Cardiac fibroblast (primary cell): ENCODE results near the gene ZFYVE28.

Experiments used
- DNase-seq, 2 donors: peaks; one replicate each; pipeline versions ENCODE4 v3.0.0 to v3.0.0-alpha.2; 2010; ENCODE audit warnings: low read depth in 2 of 2
- H3K4me3 ChIP-seq, 2 donors: replicated peaks in 1 of 2; 1 replicate in 1 of 2; 2 replicates in 1 of 2; pipeline ENCODE4 v1.5.1; 2011; ENCODE audit warnings: low read depth in 2 of 2, low read length in 2 of 2, mild to moderate bottlenecking in 2 of 2, moderate library complexity in 1 of 2
- TF ChIP-seq, protein P1 (sequence below): IDR thresholded peaks from one replicate; pipeline ENCODE4 v1.5.1; 2011; ENCODE audit warnings: low read depth, mild to moderate bottlenecking, low read length, inconsistent platforms

Gene ZFYVE28

DNA sequence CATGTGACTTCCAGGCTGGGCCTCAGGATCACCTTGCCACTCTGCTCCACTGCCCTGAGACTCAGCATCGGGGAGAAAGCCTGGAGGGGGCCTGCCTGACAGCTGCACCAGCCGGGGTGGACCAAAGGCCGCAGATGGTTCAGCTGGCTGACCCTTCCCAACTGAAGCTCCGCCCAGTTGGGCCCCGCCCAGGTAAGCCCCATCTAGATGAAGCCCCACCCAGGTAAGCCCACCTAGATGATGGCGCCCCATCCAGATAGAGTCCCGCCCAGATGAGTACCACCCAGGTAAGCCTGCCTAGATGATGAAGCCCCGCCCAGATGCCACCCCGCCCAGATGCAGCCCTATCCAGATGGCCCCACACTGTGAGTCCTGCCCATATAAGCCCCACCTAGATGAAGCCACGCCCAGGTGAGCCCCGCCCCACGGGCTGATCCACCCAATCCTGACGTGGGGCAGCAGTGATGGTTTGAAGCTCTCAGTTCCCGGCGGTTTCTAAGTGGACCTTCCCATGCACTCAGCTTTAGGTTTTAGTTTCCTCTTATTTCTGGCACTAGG, 10.0 kb downstream of the ZFYVE28 start:
- no peak for DNase-seq
- TF ChIP-seq, protein P1, sequence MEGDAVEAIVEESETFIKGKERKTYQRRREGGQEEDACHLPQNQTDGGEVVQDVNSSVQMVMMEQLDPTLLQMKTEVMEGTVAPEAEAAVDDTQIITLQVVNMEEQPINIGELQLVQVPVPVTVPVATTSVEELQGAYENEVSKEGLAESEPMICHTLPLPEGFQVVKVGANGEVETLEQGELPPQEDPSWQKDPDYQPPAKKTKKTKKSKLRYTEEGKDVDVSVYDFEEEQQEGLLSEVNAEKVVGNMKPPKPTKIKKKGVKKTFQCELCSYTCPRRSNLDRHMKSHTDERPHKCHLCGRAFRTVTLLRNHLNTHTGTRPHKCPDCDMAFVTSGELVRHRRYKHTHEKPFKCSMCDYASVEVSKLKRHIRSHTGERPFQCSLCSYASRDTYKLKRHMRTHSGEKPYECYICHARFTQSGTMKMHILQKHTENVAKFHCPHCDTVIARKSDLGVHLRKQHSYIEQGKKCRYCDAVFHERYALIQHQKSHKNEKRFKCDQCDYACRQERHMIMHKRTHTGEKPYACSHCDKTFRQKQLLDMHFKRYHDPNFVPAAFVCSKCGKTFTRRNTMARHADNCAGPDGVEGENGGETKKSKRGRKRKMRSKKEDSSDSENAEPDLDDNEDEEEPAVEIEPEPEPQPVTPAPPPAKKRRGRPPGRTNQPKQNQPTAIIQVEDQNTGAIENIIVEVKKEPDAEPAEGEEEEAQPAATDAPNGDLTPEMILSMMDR = no peak
- no peak overlapping the region for H3K4me3 ChIP-seq

DNA sequence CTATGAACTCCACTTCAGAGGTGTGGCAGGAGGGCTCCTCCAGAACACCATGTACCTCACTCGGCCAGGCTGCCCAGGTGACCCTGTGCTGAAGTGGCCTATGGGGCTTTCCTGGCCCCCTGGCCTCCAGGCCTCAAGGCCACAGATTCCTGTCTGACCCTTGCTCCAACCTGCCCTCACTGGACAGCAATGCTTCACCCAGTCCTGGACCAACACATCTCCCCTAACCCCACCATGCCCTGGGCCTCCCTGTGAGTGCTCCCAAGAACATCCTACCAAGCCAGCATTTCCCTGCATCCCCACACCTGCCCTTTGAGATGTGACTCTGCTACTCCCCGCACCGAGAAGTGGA, 10.5 kb downstream of the ZFYVE28 start:
- DNase-seq = no peak
- H3K4me3 ChIP-seq = no peak overlapping the region
- TF ChIP-seq, protein P1 = no peak

DNA sequence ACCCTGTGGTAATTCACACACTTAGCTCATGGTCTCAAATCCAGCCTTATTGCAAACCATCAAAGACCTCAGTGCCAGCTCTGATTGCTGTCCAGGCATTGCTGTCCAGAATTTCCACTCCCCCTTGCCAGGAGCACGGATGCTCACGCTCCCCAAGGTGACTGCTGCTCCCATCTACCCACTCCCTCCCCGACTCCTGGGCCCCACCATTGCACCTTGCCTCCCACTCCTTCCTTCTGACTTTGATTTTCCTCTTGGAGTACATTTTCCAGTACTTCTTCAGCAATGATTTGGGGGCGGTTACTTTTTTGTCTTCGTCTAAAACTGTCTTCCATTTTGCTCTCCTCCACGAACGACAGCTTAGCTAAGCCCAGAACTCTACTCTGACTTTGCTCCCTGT, 11.5 kb downstream of the ZFYVE28 start:
- TF ChIP-seq, protein P1 = no peak
- H3K4me3 ChIP-seq = no peak overlapping the region
- no peak for DNase-seq

DNA sequence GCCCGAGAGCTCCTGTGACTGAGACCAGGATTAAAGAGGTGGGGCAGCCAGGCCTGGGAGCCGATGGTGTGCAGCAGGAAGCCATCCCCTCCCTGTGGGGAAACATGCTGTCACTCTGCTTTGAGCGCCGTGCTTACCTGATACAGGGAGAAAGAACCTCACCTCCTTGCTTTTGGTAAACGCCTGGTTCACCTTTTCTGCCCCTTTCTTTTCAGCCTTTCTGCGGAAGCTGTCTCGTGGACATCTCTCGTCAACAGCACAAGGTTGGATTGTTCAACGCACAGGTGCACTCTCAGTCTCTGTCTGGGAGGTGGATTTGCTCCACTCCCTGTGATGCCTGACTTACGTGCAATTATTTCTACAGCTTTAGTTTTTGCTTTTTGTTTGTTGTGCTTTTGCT, 12.0 kb downstream of the ZFYVE28 start:
- DNase-seq = no peak
- TF ChIP-seq, protein P1 = no peak
- H3K4me3 ChIP-seq = no peak overlapping the region

DNA sequence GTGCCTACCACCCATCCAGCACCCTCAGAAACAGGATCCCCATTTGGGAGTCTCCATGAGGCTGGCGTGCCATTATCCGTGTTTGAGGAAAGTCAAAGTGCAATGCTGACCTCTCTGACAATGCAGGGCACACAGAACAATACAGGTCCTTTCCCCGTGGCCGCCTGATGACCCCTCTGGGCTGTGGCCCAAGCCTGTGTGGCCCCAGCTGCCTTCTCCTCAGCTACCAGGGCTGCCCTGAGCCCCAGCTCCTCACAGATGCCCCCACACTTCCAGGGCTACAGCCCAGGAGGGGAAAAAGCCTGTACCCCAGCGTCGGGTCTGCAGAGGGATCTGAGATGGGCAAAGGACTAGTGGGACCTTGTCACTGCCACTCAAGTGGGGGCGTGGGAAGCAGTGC, 15.5 kb downstream of the ZFYVE28 start:
- TF ChIP-seq, protein P1 = no peak
- no peak overlapping the region for H3K4me3 ChIP-seq
- no peak for DNase-seq

DNA sequence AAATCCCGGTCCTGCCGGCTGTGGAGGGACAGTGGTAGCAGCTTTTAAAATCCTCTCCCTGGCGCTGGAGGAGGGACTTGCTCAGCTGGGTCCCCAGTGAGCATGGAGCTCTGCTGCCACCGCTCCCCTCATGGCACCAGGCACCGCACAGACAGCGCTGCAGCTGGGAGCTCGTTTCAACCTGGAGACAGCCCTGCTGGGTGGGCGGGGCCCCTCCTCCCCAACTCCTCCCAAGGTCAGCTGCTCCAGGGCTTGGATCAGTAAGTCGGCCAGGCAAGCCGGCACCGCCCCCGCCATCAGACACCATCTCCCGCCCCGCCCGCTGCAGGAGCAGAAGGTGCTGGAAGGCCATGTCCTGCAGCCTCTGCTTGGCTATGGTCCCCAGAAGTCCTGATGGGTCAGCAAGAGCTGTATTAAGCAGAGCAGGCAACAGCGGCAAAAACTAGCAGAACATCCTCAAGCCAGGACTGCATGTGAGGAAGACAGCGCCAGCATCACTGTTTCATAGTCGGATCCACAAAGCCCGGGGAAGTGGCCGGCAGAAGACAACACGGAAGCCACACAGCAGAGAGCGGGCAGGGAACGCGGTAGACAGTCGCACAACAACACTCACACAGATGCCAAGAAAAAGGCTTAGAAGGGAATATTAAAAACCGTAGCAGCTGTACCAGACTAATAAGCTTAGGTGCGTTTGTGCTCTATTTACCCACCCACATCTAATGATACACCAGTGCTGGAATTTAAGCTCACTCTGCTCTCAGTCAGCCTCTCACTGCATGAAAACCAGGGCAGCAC, 16.2 kb downstream of the ZFYVE28 start:
- peak overlapping the region; percentile 17 to 39 for H3K4me3 ChIP-seq
- TF ChIP-seq, protein P1 = no peak
- peak; percentile 52 to 62 for DNase-seq

DNA sequence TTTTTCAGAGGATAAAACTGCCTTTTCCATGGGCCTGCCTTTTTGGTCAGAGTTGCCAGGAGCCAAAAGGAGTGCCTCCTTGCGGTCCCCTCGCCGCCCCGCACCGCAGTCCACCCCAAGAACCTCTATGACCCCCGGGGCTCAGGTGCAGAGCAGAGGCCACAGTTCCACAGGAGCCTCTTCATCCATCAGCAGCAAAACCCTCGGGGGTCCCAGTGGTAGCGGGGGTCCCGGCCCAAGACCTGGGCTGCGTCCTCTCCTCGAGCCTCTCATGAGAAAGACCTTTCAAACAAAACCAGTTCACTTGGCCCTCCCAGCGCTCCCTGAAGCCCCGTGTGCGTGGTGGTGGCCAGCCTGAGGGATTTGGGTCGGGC, 16.8 kb downstream of the ZFYVE28 start:
- DNase-seq = no peak
- TF ChIP-seq, protein P1 = no peak
- H3K4me3 ChIP-seq = peak overlapping the region; percentile 17 to 39
